HG03135 (cell line): ENCODE data around the gene AUTS2.

Experiments used
- ATAC-seq: cut with Tn5 transposase; IDR thresholded peaks from one replicate; pipeline ENCODE4 v1.9.1; 2021; ENCODE audit warnings: mild to moderate bottlenecking, moderate library complexity; ENCODE audit not compliant: unreplicated experiment

The AUTS2 gene

DNA sequence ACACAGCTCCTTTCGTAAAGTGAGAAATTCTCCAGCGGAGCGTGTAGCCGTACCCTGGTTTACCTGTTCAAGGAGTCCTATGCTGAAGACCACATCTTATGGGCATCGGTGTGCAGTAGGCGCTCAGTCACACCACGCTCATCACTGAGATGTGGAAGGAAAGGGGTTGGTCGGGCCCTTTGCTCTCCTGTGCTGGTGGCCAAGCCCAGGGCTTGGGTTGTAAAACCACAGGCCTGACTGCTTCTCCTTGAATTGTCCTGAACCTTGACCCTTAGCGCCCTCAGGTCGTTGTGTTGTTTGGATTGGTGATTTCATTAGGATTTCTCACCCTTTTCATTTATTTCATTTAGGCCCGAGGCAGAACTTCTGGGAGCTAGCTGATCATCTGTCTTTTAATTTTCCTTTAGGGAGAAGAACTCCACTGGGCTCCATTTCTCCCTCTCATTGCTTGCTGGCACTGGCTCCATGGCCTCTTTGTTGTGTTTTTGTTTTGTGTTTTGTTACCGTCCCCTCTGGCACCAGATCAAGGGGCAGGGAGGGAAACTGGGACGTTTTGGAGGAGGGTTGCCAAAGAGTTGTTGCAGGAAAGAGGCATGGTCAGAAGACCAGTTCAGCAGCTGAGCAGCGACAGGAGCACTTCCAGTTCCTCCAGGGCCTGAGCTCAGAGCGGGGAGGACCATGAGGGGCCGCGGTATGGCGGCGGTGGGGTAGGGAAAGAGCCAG lies 1022.2 kb downstream of the AUTS2 start:
- ATAC-seq: no peak

DNA sequence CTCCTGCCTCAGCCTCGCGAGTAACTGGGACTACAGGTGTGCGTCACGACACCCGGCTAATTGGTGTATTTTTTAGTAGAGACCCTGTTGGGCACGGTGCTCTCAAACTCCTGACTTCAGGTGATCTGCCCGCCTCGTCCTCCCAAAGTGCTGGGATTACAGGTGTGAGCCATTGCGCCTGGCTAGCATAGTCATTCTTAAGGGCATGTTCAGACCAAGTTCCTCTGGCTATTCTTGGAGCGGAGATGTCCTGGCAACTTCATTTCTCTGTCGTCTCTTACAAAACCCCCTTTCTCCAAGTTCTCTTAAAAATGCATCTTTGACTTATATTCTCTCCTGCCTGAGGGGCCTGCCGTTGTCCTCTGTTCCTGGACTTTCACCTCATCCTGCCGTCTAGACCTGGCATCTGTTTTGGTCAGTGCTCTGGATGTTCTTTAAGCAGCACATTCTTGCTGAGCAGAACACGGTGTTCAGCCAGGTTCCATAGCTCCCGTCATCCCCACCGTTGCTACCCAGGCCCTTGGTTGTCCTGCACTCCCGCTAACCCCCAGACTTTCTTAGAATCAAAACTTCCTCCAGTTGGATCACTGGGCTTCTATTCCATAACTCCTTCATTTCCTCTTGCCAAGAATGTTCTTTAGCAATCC lies 1023.8 kb downstream of the AUTS2 start:
- no peak for ATAC-seq

GRCh38 chr7:70622936-70623335 lies 1024.7 kb downstream of the AUTS2 start:
- ATAC-seq: no peak

GRCh38 chr7:70624500-70625103 lies 1026.3 kb downstream of the AUTS2 start:
- no peak for ATAC-seq

DNA sequence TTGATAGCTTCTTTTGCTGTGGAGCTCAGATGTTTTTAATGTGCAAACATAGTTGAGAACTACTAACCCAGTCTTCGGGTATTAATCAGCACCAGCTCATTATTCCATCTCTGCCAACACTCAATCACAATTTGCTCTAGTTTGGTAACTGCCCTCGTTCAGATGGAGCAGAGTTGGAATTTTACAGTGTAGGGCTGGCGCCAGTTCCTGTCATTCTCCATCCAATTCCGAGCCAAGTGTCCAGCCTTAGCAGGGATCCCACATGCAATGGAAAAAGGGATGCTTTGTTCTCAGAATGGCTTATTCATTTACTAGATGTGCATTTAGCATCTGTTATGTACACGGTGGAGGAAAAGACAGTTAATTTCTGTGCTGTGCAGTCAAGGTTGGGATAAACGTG lies 1029.2 kb downstream of the AUTS2 start:
- ATAC-seq: no peak

DNA sequence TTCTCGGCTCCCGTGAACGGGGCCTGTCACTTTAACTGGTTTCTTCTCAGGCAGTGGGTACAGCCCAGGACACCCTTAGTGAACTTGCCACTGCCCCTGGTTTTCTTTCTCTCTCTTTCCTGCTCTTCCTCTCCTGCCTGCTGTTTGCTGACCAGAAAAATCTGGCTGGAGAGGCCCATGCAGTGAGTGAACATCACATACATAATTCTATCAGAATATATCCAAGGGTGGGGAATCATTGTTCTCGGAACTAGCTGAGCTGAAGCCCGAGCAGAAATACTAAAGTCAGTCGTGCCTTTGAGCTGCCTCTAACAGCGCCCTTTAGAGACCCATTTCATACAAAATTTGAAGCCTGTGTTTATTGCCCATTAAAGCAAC lies 1032.2 kb downstream of the AUTS2 start:
- ATAC-seq: no peak

GRCh38 chr7:70630818-70631457 lies 1032.7 kb downstream of the AUTS2 start:
- no peak for ATAC-seq

GRCh38 chr7:70631718-70632117 lies 1033.4 kb downstream of the AUTS2 start:
- no peak for ATAC-seq

- no peak for ATAC-seq
Observed at GRCh38 chr7:70632400-70632799, 1034.1 kb downstream of the AUTS2 start.

- ATAC-seq: no peak
Observed at GRCh38 chr7:70634071-70634470, 1035.8 kb downstream of the AUTS2 start.

- no peak for ATAC-seq
Observed at GRCh38 chr7:70634610-70635068, 1036.4 kb downstream of the AUTS2 start.

DNA sequence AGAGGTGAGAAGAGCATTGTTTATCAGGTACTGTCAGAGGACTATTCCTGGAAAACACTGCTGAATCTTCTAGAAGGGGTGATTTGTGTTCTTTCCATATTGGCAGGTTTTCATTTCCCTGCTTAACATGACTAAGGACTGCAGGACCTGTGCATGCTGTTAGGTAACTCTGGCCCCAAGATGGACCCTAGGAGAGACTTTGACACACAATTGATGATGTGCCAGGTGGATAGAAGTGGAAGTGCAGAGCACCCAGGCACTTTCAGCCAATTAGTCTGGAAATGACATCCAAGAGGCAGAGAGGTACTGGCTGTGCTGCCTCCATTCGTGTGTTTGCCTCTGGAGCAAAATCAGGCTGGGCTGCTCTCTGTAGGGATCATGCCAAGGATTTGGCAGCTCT lies 1037.4 kb downstream of the AUTS2 start:
- no peak for ATAC-seq

- ATAC-seq: no peak
Observed at GRCh38 chr7:70636169-70636568, 1037.9 kb downstream of the AUTS2 start.

DNA sequence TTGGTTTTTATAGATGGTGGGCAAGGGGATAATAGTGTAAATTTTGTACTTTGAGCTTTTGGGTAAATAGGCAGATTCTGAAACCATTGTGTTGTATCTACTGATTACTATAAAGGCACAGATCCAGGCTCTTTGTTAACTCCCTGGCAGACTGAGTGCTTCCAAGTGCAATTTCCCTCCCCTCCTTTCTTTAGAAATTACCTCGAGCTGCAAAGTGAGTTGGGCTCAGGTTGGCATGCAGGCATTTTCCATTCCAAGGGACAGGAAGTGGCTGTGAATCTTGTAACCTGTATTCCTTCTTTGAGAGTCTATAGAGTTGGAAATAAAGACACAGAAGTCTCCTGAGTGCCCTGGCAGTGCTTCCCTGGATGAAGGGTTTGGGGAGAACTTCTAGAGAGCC lies 1039.5 kb downstream of the AUTS2 start:
- no peak for ATAC-seq

DNA sequence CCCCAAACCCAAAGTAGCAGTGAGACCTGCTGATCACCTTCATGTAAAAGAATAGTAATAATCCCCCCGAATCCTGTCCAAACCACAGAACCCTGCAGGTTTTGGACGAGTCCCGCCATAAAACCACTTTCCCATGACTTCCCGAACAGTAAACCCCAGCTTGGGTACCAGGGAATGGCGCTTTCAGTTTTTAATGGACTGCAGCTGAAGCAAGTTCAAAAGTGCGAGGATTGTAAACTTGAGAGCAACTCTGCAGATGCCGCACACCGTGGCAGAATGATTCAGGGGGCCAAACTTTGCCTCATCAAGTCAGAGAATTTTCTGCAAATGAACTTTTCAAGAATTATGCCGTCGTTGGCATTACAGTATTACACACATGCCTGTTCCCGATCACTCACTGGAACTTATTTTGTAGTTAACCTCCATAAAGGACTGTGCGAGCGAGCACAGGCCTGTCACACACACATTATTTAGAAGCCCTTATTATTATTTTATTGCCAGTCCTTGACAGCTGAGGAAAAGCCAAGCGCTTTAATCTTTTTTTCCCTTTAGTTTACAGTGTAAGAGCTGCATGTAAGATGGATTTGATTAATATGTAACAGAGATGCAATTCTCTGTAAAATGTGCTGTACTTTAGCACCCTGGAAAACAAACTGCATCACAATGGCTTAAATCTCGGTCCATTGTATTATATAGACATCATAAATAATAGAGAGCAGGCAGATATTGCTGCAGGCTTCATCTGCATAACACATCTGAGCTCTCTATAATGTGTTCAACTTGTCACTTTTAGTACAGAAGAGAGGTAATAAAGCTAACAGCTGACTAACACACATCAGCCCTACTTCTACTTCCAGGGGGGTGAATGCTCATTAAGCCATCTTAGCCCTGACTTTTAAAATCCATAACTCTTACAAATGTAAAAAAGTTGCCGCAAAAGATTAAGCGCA lies 1040.2 kb downstream of the AUTS2 start:
- no peak for ATAC-seq

GRCh38 chr7:70640266-70640833 lies 1042.1 kb downstream of the AUTS2 start:
- ATAC-seq: no peak

DNA sequence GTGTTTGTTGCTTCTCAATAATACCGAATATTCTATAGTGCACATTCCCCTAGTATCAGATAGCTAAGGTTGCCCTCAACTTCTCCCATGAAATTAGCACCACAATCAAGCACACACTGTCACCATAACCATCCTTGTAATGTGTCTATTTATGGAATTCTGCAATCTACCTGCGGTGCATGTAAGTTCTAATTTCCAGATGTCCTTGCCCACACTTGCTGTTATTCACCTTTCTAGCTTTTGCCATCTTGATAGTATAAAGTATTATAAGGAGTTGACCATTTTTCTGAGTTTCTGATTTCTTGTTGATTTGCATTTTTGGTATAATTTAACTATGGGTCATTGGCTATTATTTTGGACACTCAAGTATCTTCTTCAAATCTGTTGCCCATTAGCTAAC lies 1043.6 kb downstream of the AUTS2 start:
- ATAC-seq: no peak

GRCh38 chr7:70645279-70645678 lies 1047.0 kb downstream of the AUTS2 start:
- ATAC-seq: no peak

DNA sequence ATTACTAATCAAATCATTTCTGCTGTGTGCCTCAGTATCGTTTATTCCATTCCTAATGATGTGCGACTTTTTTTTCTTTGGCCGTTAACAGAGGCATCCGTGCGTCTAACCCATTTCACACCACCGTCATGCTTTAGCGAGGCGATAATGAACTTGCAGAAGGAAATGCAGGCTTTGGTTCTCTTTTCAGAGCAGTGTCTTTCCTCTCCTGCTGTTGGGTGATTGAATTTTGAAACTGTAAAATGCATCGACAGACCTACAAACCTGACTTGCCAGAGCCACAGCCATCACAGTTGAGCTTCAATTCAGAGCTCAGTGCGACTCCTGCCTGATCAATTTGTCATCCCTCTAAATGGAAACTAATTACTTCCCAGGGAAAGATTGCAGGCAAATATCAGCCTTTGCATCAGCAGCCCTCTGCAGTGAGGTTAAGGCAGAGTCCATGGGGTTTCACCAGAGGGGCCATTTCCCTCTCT lies 1047.6 kb downstream of the AUTS2 start:
- ATAC-seq: no peak
